Measurements from ENCODE around the gene EVA1A.
"Not testable (repeated sequence)": the region's sequence is repeated elsewhere in the genome, so short reads cannot be mapped to it uniquely, and the experiment has no call there.

EVA1A gene

DNA sequence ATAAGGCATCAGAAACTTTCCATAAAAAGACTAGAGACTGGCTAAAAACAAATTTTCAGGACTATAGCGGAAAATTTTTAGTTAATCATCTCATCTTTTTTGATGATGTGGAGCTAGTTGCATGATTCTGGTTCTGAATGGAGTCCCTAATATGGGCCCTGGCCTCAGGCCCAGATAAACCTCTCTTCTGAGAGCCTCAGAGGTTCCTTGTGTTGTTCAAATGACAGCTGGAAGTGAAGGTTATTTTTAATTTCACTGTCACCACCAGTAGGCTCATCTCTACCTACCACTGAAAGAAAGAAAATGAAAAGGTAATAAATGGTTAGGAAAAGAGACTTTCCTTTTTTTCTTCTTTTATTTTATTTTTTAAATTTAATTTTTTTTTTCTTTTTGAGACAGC lies 75.9 kb downstream of the EVA1A start:
- Histone ChIP-seq H3K27me3 (replicated peaks; ENCODE audit: control insufficient read depth, insufficient read depth, low read length, poor library complexity, severe bottlenecking) (no peaks in the 10 kb centered on the region), H3K36me3 (ENCODE audit: control insufficient read depth, insufficient read depth, low read length) (no peaks in the 10 kb centered on the region), H3K4me3 (ENCODE audit: insufficient read depth, low read depth, low read length, poor library complexity, severe bottlenecking) (no peak overlapping the region), H3K4me1 (ENCODE audit: control insufficient read depth, insufficient read depth, low read length, poor library complexity, severe bottlenecking) (no peaks in the 10 kb centered on the region), H3K9me3 (ENCODE audit: control insufficient read depth, low read length) (no peaks in the 10 kb centered on the region), H3K27ac (ENCODE audit: insufficient read depth, low read length, poor library complexity, severe bottlenecking) (no peak overlapping the region)
- DNase-seq = no peak

DNA sequence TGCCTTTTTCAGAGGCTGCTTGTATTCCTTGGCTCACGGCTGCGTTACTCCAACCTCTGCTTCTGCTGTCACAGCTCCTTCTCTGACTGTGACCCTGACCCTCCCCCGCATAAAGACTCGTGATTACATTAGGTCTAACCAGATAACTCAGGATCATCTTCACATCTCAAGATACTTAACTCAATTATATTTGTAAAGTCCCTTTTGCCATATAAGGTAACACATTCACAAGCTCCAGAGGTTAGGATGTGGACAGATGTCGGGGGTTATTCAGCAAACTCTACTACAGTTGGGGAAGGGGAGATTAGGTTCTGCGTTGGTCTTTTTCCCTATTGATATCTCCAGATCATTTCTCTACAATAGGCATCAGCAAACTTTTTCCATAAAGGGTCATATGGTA lies 76.9 kb downstream of the EVA1A start:
- Histone ChIP-seq H3K27me3 (replicated peaks; ENCODE audit: control insufficient read depth, insufficient read depth, low read length, poor library complexity, severe bottlenecking) (no peaks in the 10 kb centered on the region), H3K9me3 (ENCODE audit: control insufficient read depth, low read length) (no peaks in the 10 kb centered on the region), H3K4me3 (ENCODE audit: insufficient read depth, low read depth, low read length, poor library complexity, severe bottlenecking) (no peak overlapping the region), H3K27ac (ENCODE audit: insufficient read depth, low read length, poor library complexity, severe bottlenecking) (no peak overlapping the region), H3K36me3 (ENCODE audit: control insufficient read depth, insufficient read depth, low read length) (no peaks in the 10 kb centered on the region), H3K4me1 (ENCODE audit: control insufficient read depth, insufficient read depth, low read length, poor library complexity, severe bottlenecking) (no peaks in the 10 kb centered on the region)
- no peak for DNase-seq

DNA sequence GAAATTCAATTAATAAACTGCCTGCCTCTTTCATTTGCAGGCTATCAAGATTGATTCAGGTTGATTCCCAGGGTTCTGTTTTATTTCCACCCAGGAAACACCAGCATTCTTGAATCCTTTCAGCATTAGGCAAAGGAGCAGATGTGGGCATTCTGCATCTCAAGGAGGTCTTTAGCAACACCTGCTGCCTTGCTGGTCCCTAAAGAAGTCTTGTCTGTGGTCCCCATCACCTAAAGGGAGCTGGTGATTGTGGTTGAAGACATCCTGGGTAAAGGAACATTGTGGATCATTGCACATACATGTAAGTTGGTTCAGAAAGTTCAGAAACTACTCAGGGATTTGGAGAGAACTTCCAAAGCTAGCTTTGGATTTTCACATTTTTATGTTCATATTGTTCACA lies 78.3 kb downstream of the EVA1A start:
- Histone ChIP-seq H3K4me3 (ENCODE audit: insufficient read depth, low read depth, low read length, poor library complexity, severe bottlenecking) (no peak overlapping the region), H3K36me3 (ENCODE audit: control insufficient read depth, insufficient read depth, low read length) (no peaks in the 10 kb centered on the region), H3K27ac (ENCODE audit: insufficient read depth, low read length, poor library complexity, severe bottlenecking) (no peak overlapping the region), H3K27me3 (replicated peaks; ENCODE audit: control insufficient read depth, insufficient read depth, low read length, poor library complexity, severe bottlenecking) (no peaks in the 10 kb centered on the region), H3K9me3 (ENCODE audit: control insufficient read depth, low read length) (no peaks in the 10 kb centered on the region), H3K4me1 (ENCODE audit: control insufficient read depth, insufficient read depth, low read length, poor library complexity, severe bottlenecking) (no peaks in the 10 kb centered on the region)
- DNase-seq = no peak

DNA sequence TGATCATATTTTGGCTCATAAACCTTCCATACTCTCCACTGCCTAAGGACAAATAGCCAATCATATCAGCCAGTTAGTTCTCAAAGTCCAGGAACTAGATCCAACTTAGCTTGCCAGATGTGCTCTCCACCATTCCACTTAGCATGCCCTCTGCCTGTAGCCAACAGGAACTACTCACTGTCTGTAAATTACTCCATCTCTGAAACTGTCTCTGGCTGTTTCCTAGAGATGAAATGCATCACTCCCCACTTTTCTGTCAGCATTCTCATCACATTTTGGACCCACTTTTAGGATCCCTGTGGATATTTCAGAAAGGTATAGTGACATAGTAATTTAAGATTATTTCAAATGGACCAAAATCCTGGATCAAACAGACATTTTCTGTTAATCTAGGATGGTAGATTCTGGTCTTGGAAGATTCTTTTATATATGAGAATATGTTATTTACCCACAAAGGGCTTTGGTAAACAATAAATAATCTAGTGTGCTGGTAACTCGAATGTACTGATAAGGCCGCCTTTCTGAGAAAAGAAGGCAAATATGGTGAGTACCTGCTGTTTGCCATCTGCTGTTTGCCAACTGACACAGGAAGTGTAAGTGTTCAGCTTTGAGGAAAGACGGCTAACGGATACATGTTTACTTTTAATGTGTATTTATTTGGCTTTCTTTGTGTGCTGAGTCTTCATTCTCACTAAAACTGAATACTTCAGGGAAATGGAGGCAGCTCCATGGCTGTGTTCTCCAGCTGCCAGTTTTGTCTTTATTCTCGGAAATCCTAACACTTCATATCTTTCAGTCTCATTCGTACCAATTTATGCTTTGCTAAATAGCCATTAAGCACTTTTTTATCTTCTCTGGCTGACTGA lies 79.5 kb downstream of the EVA1A start:
- Histone ChIP-seq H3K36me3 (ENCODE audit: control insufficient read depth, insufficient read depth, low read length) (no peaks in the 10 kb centered on the region), H3K4me1 (ENCODE audit: control insufficient read depth, insufficient read depth, low read length, poor library complexity, severe bottlenecking) (no peaks in the 10 kb centered on the region), H3K4me3 (ENCODE audit: insufficient read depth, low read depth, low read length, poor library complexity, severe bottlenecking) (no peak overlapping the region), H3K9me3 (ENCODE audit: control insufficient read depth, low read length) (no peaks in the 10 kb centered on the region), H3K27me3 (replicated peaks; ENCODE audit: control insufficient read depth, insufficient read depth, low read length, poor library complexity, severe bottlenecking) (no peaks in the 10 kb centered on the region), H3K27ac (ENCODE audit: insufficient read depth, low read length, poor library complexity, severe bottlenecking) (no peak overlapping the region)
- no peak for DNase-seq

DNA sequence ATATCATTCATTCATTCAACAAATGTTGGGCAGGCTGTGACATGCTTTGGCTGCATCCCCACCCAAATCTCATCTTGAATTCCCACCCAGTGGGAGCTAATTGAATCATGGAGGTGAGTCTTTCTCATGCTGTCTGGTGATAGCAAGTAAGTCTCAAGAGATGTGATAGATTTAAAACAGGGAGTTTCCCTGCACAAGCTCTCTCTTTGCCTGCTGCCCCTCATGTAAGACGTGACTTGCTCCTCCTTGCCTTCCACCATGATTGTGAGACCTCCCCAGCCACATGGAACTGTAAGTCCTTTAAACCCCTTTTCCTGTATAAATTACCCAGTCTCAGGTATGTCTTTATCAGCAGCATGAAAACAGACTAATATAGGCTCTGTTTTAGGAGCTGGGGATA lies 83.0 kb downstream of the EVA1A start:
- not testable (repeated sequence) for H3K9me3 ChIP-seq (ENCODE audit: control insufficient read depth, low read length); H3K36me3 ChIP-seq (ENCODE audit: control insufficient read depth, insufficient read depth, low read length); H3K27ac ChIP-seq (ENCODE audit: insufficient read depth, low read length, poor library complexity, severe bottlenecking); H3K4me3 ChIP-seq (ENCODE audit: insufficient read depth, low read depth, low read length, poor library complexity, severe bottlenecking); H3K27me3 ChIP-seq (replicated peaks; ENCODE audit: control insufficient read depth, insufficient read depth, low read length, poor library complexity, severe bottlenecking); DNase-seq; H3K4me1 ChIP-seq (ENCODE audit: control insufficient read depth, insufficient read depth, low read length, poor library complexity, severe bottlenecking)

DNA sequence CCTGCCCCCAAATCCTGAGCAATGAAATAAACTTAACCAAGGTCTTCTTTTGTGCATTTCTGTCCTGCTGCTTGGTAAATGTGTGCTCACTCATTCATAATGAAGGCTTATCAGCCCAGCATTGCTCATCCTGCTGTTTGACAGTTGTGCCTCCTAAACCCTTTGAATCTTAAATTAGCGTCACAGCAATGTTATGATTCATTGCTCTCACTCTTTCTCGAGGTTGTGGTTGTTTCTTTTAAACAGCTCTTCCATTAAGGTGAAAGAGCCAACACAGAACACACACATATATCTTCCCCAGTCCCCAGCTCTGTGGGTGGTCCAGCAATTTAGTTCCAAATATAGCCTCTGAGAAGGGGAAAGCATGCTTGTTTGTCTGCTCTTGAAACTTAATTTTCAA lies 84.0 kb downstream of the EVA1A start:
- no peaks in the 10 kb centered on the region for H3K27me3 ChIP-seq (replicated peaks; ENCODE audit: control insufficient read depth, insufficient read depth, low read length, poor library complexity, severe bottlenecking)
- DNase-seq = no peak

DNA sequence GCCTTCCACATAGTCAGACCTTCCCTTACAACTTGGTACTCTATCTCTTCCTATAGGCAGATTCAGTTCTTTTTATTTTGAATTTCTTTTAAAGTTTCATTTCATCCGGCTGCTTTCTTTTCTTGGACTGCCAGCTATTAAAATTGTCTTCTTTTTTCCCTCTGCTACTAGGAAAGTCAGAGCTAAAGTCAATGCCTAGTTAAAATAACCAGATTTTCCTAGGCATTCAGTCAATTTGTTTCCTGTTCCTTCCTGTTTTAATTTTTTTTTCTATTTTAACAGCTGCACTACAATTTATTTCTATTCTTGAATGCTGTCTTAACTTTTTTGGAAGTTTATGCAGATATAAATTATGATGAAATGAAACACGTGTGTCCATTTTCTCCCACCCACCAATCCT lies 84.8 kb downstream of the EVA1A start:
- H3K27ac ChIP-seq (ENCODE audit: insufficient read depth, low read length, poor library complexity, severe bottlenecking) = no peak overlapping the region
- H3K27me3 ChIP-seq (replicated peaks; ENCODE audit: control insufficient read depth, insufficient read depth, low read length, poor library complexity, severe bottlenecking) = no peaks in the 10 kb centered on the region
- H3K9me3 ChIP-seq (ENCODE audit: control insufficient read depth, low read length) = no peaks in the 10 kb centered on the region
- DNase-seq = no peak
- H3K4me1 ChIP-seq (ENCODE audit: control insufficient read depth, insufficient read depth, low read length, poor library complexity, severe bottlenecking) = no peaks in the 10 kb centered on the region
- H3K36me3 ChIP-seq (ENCODE audit: control insufficient read depth, insufficient read depth, low read length) = no peaks in the 10 kb centered on the region
- no peak overlapping the region for H3K4me3 ChIP-seq (ENCODE audit: insufficient read depth, low read depth, low read length, poor library complexity, severe bottlenecking)

More for the DNA sequence above, 84.0 kb downstream of the EVA1A start:
- no peaks in the 10 kb centered on the region for H3K4me1 ChIP-seq (ENCODE audit: control insufficient read depth, insufficient read depth, low read length, poor library complexity, severe bottlenecking)
- H3K4me3 ChIP-seq (ENCODE audit: insufficient read depth, low read depth, low read length, poor library complexity, severe bottlenecking) = no peak overlapping the region
- no peaks in the 10 kb centered on the region for H3K9me3 ChIP-seq (ENCODE audit: control insufficient read depth, low read length)
- H3K27ac ChIP-seq (ENCODE audit: insufficient read depth, low read length, poor library complexity, severe bottlenecking) = no peak overlapping the region
- no peaks in the 10 kb centered on the region for H3K36me3 ChIP-seq (ENCODE audit: control insufficient read depth, insufficient read depth, low read length)

DNA sequence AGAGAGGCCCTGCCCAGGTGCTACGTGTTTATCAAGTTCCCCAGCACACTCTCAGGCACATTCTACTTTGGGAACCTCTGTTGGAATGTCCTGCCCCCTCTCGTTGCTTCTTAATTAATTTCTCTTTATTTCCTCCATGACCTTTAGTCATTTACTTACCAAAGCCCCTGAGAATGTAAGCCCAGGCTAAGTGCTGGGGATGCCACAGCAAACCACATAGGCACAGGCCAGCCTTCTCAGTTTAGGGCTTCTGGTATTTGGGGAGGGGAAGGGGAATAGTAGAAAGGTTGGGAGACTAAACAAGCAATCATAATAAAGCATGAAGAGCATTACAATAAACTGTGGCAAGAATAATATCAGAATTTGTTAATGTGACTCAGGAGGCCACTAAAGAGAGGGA lies 85.7 kb downstream of the EVA1A start:
- Histone ChIP-seq H3K4me3 (ENCODE audit: insufficient read depth, low read depth, low read length, poor library complexity, severe bottlenecking) (no peak overlapping the region), H3K27ac (ENCODE audit: insufficient read depth, low read length, poor library complexity, severe bottlenecking) (no peak overlapping the region), H3K4me1 (ENCODE audit: control insufficient read depth, insufficient read depth, low read length, poor library complexity, severe bottlenecking) (no peaks in the 10 kb centered on the region), H3K36me3 (ENCODE audit: control insufficient read depth, insufficient read depth, low read length) (no peaks in the 10 kb centered on the region), H3K27me3 (replicated peaks; ENCODE audit: control insufficient read depth, insufficient read depth, low read length, poor library complexity, severe bottlenecking) (no peaks in the 10 kb centered on the region), H3K9me3 (ENCODE audit: control insufficient read depth, low read length) (no peaks in the 10 kb centered on the region)
- no peak for DNase-seq

DNA sequence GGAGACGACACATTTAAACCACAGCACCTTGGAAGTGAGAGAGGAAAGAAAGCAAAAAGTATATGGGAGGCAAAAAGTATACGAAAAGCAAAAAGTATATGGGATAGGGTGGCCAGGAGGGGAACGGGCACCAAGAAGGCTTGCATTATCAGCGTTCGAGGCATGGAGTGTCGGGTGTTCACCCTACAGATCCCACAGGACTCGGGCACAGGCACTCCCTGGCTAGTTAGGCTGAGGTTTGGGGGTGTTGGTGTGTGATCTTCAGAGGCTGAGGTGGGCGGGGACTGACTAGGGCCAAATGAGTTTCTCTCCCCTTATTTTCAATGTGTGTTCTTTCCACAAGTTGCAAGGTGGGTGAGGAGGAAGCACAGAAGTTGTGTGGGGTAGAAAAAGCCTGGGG lies 86.6 kb downstream of the EVA1A start:
- Histone ChIP-seq H3K27ac (ENCODE audit: insufficient read depth, low read length, poor library complexity, severe bottlenecking) (no peak overlapping the region), H3K4me1 (ENCODE audit: control insufficient read depth, insufficient read depth, low read length, poor library complexity, severe bottlenecking) (no peaks in the 10 kb centered on the region), H3K9me3 (ENCODE audit: control insufficient read depth, low read length) (no peaks in the 10 kb centered on the region), H3K36me3 (ENCODE audit: control insufficient read depth, insufficient read depth, low read length) (no peaks in the 10 kb centered on the region), H3K4me3 (ENCODE audit: insufficient read depth, low read depth, low read length, poor library complexity, severe bottlenecking) (no peak overlapping the region), H3K27me3 (replicated peaks; ENCODE audit: control insufficient read depth, insufficient read depth, low read length, poor library complexity, severe bottlenecking) (no peaks in the 10 kb centered on the region)
- no peak for DNase-seq

DNA sequence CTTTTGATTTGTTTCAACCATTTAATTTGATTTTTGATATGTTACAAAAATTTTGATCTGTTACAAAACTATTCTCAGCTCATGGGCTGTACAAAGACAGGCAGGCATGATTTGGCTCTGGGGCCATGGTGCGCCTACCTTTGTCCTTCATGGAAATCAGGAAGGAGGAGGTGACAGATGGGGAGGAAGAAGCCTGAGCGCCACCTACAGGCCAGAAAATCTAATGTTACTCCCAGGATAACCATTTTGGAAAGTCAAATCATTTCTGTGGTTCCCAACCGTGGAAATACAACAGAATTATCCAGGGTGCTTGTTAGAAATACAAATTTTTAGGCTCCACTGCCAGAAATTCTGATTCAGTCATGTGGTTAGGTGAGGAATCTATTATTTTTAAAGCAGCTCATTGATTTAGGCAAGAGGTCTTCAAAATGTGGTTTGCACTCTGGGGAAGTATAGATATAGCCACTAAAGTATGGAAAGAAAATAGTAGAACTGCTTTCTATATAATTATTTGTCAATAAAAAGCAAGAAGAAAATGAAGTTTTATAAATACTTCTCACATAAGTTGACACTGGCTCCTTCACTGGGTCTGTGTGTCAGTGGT lies 93.9 kb downstream of the EVA1A start:
- no peaks in the 10 kb centered on the region for H3K36me3 ChIP-seq (ENCODE audit: control insufficient read depth, insufficient read depth, low read length)
- no peak for DNase-seq
- no peaks in the 10 kb centered on the region for H3K9me3 ChIP-seq (ENCODE audit: control insufficient read depth, low read length)
- no peaks in the 10 kb centered on the region for H3K27me3 ChIP-seq (replicated peaks; ENCODE audit: control insufficient read depth, insufficient read depth, low read length, poor library complexity, severe bottlenecking)
- no peaks in the 10 kb centered on the region for H3K4me1 ChIP-seq (ENCODE audit: control insufficient read depth, insufficient read depth, low read length, poor library complexity, severe bottlenecking)
- no peak overlapping the region for H3K4me3 ChIP-seq (ENCODE audit: insufficient read depth, low read depth, low read length, poor library complexity, severe bottlenecking)
- H3K27ac ChIP-seq (ENCODE audit: insufficient read depth, low read length, poor library complexity, severe bottlenecking) = no peak overlapping the region

Data from effector memory CD4-positive, alpha-beta T cell (primary cell).